ENCODE results near the gene NIPSNAP2.

Gene NIPSNAP2

DNA sequence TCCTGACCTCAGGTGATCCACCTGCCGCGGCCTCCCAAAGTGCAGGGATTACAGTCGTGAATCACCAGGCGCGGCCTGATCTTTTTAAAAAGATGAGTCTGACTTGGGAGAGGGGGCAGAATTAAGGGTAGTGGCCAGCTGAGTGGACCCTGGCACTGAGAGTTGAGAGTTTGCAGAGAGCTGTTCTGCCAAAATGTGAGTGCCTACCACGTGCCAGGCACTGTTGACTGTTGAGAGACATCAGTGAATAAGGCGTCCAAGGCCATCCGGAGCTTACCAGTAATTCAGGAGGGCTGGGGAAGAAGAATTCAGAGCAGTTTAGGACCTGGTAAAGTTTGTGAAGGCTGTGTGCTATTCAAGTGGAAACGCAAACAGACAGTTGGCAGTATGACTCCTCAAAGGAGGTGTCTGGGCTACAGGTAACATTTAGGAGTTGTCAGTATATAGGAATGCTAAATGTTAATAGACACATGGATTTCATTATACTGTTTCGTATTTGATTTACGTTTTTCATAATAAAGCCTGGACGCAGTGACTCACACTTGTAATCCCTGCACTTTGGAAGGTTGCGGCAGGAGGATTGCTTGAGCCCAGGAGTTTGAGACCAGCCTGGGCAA is 1.5 kb downstream of the NIPSNAP2 start:
- in situ Hi-C loops (cut with HindIII; ENCODE audit: low sequenced_read_pairs), result no loop called here
- no peak overlapping the region for H3K4me3 ChIP-seq (ENCODE audit: low read depth, low read length)
- DNase-seq (ENCODE audit: low read depth, low spot score), result peak; percentile 18

GRCh38 chr7:55966851-55967250 is 2.5 kb downstream of the NIPSNAP2 start:
- TF ChIP-seq, protein P1, sequence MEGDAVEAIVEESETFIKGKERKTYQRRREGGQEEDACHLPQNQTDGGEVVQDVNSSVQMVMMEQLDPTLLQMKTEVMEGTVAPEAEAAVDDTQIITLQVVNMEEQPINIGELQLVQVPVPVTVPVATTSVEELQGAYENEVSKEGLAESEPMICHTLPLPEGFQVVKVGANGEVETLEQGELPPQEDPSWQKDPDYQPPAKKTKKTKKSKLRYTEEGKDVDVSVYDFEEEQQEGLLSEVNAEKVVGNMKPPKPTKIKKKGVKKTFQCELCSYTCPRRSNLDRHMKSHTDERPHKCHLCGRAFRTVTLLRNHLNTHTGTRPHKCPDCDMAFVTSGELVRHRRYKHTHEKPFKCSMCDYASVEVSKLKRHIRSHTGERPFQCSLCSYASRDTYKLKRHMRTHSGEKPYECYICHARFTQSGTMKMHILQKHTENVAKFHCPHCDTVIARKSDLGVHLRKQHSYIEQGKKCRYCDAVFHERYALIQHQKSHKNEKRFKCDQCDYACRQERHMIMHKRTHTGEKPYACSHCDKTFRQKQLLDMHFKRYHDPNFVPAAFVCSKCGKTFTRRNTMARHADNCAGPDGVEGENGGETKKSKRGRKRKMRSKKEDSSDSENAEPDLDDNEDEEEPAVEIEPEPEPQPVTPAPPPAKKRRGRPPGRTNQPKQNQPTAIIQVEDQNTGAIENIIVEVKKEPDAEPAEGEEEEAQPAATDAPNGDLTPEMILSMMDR (IDR thresholded peaks at IDR 0.05; ENCODE audit: low read depth, low read length), result no peak
- in situ Hi-C loops (cut with HindIII; ENCODE audit: low sequenced_read_pairs), result no loop called here
- H3K4me3 ChIP-seq (ENCODE audit: low read depth, low read length), result no peak overlapping the region
- DNase-seq (ENCODE audit: low read depth, low spot score), result no peak

More for the DNA sequence above, 1.5 kb downstream of the NIPSNAP2 start:
- TF ChIP-seq, protein P1 (IDR thresholded peaks at IDR 0.05; ENCODE audit: low read depth, low read length), result no peak

DNA sequence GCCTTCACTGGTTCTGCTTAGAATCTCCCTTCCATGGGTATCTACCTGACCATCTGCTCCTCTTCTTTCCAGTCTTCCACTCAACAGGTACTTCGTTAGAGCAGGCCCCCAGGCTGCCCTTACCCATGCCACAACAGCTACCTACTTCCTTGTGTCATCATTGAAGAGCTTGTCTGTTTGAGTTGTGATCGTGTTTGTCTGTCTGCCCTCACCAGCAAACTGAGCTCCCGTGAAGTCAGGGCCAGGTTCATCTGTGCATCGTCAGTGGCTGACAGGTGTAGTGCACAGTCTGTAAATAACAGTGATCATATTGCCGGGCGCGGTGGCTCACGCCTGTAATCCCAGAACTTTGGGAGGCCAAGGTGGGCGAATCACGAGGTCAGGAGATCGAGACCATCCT is 5.0 kb downstream of the NIPSNAP2 start:
- in situ Hi-C loops (cut with HindIII; ENCODE audit: low sequenced_read_pairs), result no loop called here
- TF ChIP-seq, protein P1 (IDR thresholded peaks at IDR 0.05; ENCODE audit: low read depth, low read length), result no peak
- H3K4me3 ChIP-seq (ENCODE audit: low read depth, low read length), result no peak overlapping the region
- no peak for DNase-seq (ENCODE audit: low read depth, low spot score)

DNA sequence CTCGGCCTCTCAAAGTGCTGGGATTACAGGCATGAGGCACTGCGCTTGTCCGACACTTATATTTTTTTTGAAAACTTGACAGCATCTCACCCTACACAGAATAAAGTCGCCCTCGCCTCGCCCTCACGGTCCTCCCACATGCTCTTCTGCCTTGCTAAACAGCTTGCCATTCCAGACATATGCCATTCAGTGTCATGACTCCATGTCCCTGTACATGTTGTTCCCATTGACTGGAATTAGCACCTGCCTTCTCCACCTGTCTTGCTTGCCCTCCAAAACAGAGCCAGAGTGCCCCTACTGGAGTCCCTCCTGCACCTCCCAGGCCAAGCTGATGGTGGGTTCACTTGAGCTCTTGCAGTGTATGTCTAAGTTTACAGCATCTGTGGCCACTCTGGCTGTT is 6.2 kb downstream of the NIPSNAP2 start:
- DNase-seq (ENCODE audit: low read depth, low spot score), result no peak
- in situ Hi-C loops (cut with HindIII; ENCODE audit: low sequenced_read_pairs), result no loop called here
- TF ChIP-seq, protein P1 (IDR thresholded peaks at IDR 0.05; ENCODE audit: low read depth, low read length), result no peak
- H3K4me3 ChIP-seq (ENCODE audit: low read depth, low read length), result no peak overlapping the region

- in situ Hi-C loops (cut with HindIII; ENCODE audit: low sequenced_read_pairs), result no loop called here
- TF ChIP-seq, protein P1 (IDR thresholded peaks at IDR 0.05; ENCODE audit: low read depth, low read length), result no peak
- H3K4me3 ChIP-seq (ENCODE audit: low read depth, low read length), result no peak overlapping the region
- DNase-seq (ENCODE audit: low read depth, low spot score), result no peak
Measured at GRCh38 chr7:55970978-55971377, 6.6 kb downstream of the NIPSNAP2 start.

DNA sequence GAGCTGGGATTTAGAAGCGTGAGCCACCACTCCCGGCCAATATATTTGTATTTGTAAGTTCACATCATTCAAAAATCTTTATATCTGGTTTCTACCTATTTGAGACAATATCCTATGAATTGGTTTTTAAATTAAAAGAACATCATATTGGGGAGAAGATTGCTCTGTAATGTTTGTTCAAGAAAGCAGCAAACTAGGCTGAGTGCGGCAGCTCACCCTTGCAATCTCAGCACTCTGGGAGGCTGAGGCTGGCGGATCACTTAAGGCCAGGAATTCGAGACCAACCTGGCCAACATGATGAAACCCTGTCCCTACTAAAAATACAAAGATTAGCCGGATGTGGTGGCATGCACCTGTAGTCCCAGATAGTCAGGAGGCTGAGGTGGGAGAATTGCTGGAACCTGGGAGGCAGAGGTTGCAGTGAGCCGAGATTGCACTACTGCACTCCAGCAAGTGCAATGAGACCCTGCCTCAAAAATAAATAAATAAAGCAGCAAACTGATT is 9.4 kb downstream of the NIPSNAP2 start:
- TF ChIP-seq, protein P1 (IDR thresholded peaks at IDR 0.05; ENCODE audit: low read depth, low read length), result no peak
- no peak for DNase-seq (ENCODE audit: low read depth, low spot score)
- no peak overlapping the region for H3K4me3 ChIP-seq (ENCODE audit: low read depth, low read length)
- in situ Hi-C loops (cut with HindIII; ENCODE audit: low sequenced_read_pairs), result no loop called here

Measured in astrocyte of the spinal cord (primary cell).